H9 (cell line): ENCODE results near the gene FARS2. TPM values are rescaled to one million over a fixed set of nuclear protein-coding genes. Genes with fewer than 3 reads are reported as not detected.

Experiments
- DNase-seq: peaks from one replicate; pipeline ENCODE4 v3.0.0-alpha.2; 2017
- H2AFZ ChIP-seq: one replicate; pipeline ENCODE4 v1.6.1; 2013; ENCODE audit warnings: mild to moderate bottlenecking, low read length, control low read depth, moderate library complexity
- H2AK5ac ChIP-seq: 2 replicates; pipeline ENCODE4 v1.6.1; 2013; ENCODE audit warnings: low read length, control low read depth, mixed read lengths; ENCODE audit not compliant: insufficient read length
- H2BK120ac ChIP-seq: one replicate; pipeline ENCODE4 v1.6.1; 2013; ENCODE audit warnings: low read depth, mild to moderate bottlenecking, low read length, control low read depth, inconsistent platforms; ENCODE audit not compliant: poor library complexity, severe bottlenecking
- H2BK12ac ChIP-seq: 2 replicates; pipeline ENCODE4 v1.6.1; 2013; ENCODE audit warnings: low read length, control low read depth, mixed read lengths, low read depth; ENCODE audit not compliant: insufficient read length
- H2BK15ac ChIP-seq: 2 replicates; pipeline ENCODE4 v1.6.1; 2013; ENCODE audit warnings: low read depth, low read length, control low read depth
- H2BK20ac ChIP-seq: one replicate; pipeline ENCODE4 v1.6.1; 2013; ENCODE audit warnings: low read depth, mild to moderate bottlenecking, low read length, control low read depth, inconsistent platforms; ENCODE audit not compliant: poor library complexity, severe bottlenecking
- H2BK5ac ChIP-seq: 2 replicates; pipeline ENCODE4 v1.6.1; 2013; ENCODE audit warnings: low read length, control low read depth, mixed read lengths; ENCODE audit not compliant: insufficient read length
- H3K14ac ChIP-seq: 2 replicates; pipeline ENCODE4 v1.6.1; 2013; ENCODE audit warnings: low read length, control low read depth; ENCODE audit not compliant: insufficient read depth
- H3K18ac ChIP-seq: 2 replicates; pipeline ENCODE4 v1.6.1; 2013; ENCODE audit warnings: low read depth, mild to moderate bottlenecking, mixed read lengths, low read length, control low read depth; ENCODE audit not compliant: insufficient read length
- H3K23ac ChIP-seq: 2 replicates; pipeline ENCODE4 v1.6.1; 2013; ENCODE audit warnings: low read length, control low read depth, mixed read lengths, low read depth; ENCODE audit not compliant: insufficient read length
- H3K23me2 ChIP-seq: 2 replicates; pipeline ENCODE4 v1.6.1; 2013; ENCODE audit warnings: low read depth, mild to moderate bottlenecking, mixed read lengths, low read length, control low read depth; ENCODE audit not compliant: insufficient read length, poor library complexity, severe bottlenecking
- H3K27ac ChIP-seq: 2 replicates; pipeline ENCODE4 v1.5.1; 2013; ENCODE audit warnings: low read length, control low read depth, mixed read lengths, low read depth; ENCODE audit not compliant: insufficient read length
- H3K27me3 ChIP-seq: 2 replicates; pipeline ENCODE4 v1.6.1; 2013; ENCODE audit warnings: low read length, control low read depth, inconsistent platforms; ENCODE audit not compliant: insufficient read depth
- H3K4ac ChIP-seq: 2 replicates; pipeline ENCODE4 v1.6.1; 2013; ENCODE audit warnings: low read depth, mild to moderate bottlenecking, control low read depth, inconsistent platforms, low read length, moderate library complexity
- H3K4me1 ChIP-seq: 2 replicates; pipeline ENCODE4 v1.6.1; 2013; ENCODE audit warnings: low read length, control low read depth, inconsistent platforms; ENCODE audit not compliant: insufficient read depth
- H3K4me2 ChIP-seq: 2 replicates; pipeline ENCODE4 v1.6.1; 2013; ENCODE audit warnings: low read length, control low read depth, mixed read lengths; ENCODE audit not compliant: insufficient read length, insufficient read depth
- H3K56ac ChIP-seq: 2 replicates; pipeline ENCODE4 v1.6.1; 2013; ENCODE audit warnings: low read depth, mild to moderate bottlenecking, mixed read lengths, low read length, control low read depth; ENCODE audit not compliant: insufficient read length
- H3K79me1 ChIP-seq: 2 replicates; pipeline ENCODE4 v1.6.1; 2013; ENCODE audit warnings: low read depth, mild to moderate bottlenecking, moderate library complexity, low read length, control low read depth, inconsistent platforms; ENCODE audit not compliant: insufficient read depth, poor library complexity, severe bottlenecking
- H3K79me2 ChIP-seq: 2 replicates; pipeline ENCODE4 v1.6.1; 2013; ENCODE audit warnings: low read length, control low read depth, inconsistent platforms; ENCODE audit not compliant: insufficient read depth
- H3K9ac ChIP-seq: 2 replicates; pipeline ENCODE4 v1.6.1; 2013; ENCODE audit warnings: low read length, control low read depth, mixed read lengths; ENCODE audit not compliant: insufficient read length; ENCODE audit errors: extremely low read depth
- H3K9me3 ChIP-seq: one replicate; pipeline ENCODE4 v1.6.1; 2013; ENCODE audit warnings: low read depth, low read length, inconsistent platforms; ENCODE audit not compliant: control insufficient read depth
- H3T11ph ChIP-seq: one replicate; pipeline ENCODE4 v1.6.1; 2013; ENCODE audit warnings: mild to moderate bottlenecking, low read length, control low read depth, inconsistent platforms
- H4K20me1 ChIP-seq: one replicate; pipeline ENCODE4 v1.6.1; 2013; ENCODE audit not compliant: control insufficient read depth, insufficient read length, insufficient read depth
- H4K5ac ChIP-seq: 2 replicates; pipeline ENCODE4 v1.6.1; 2013; ENCODE audit warnings: low read depth, mild to moderate bottlenecking, mixed read lengths, low read length, control low read depth; ENCODE audit not compliant: insufficient read length
- H4K8ac ChIP-seq: replicated peaks from 2 replicates; pipeline ENCODE4 v1.6.1; 2013; ENCODE audit warnings: low read length, control low read depth, mixed read lengths, low read depth; ENCODE audit not compliant: insufficient read length
- H4K91ac ChIP-seq: 2 replicates; pipeline ENCODE4 v1.6.1; 2013; ENCODE audit warnings: low read depth, mild to moderate bottlenecking, moderate library complexity, mixed read lengths, low read length, control low read depth; ENCODE audit not compliant: insufficient read length
- H3K27ac Mint-ChIP-seq, 3 experiments: 2 replicates in 2 of 3; 3 replicates in 1 of 3; pipeline ENCODE4 v1.8.0; 2020 to 2021; ENCODE audit warnings: mixed read lengths in 3 of 3, mild to moderate bottlenecking in 1 of 3, moderate library complexity in 1 of 3
- H3K27me3 Mint-ChIP-seq: 2 replicates; pipeline ENCODE4 v1.8.0; 2021; ENCODE audit warnings: low read depth, mild to moderate bottlenecking, moderate library complexity, mixed read lengths
- H3K36me3 Mint-ChIP-seq, 3 experiments: 2 replicates in 2 of 3; 3 replicates in 1 of 3; pipeline ENCODE4 v1.8.0; 2020 to 2021; ENCODE audit warnings: low read depth in 3 of 3, mixed read lengths in 3 of 3; ENCODE audit not compliant: insufficient read depth in 1 of 3
- H3K4me1 Mint-ChIP-seq, 2 experiments: 2 replicates each; pipeline ENCODE4 v1.8.0; 2020; ENCODE audit warnings: mixed read lengths in 2 of 2
- H3K4me3 Mint-ChIP-seq, 2 experiments: 2 replicates in 1 of 2; 3 replicates in 1 of 2; pipeline ENCODE4 v1.8.0; 2020 to 2021; ENCODE audit warnings: mild to moderate bottlenecking in 2 of 2, mixed read lengths in 2 of 2, moderate library complexity in 1 of 2
- H3K9me3 Mint-ChIP-seq, 2 experiments: 2 replicates in 1 of 2; 3 replicates in 1 of 2; pipeline ENCODE4 v1.8.0; 2020; ENCODE audit warnings: mild to moderate bottlenecking in 2 of 2, mixed read lengths in 2 of 2, moderate library complexity in 1 of 2
- CTCF ChIP-seq: fragments of 200-600 bp; sonication (generic); conservative IDR thresholded peaks from 3 replicates; pipeline ENCODE4 v1.8.0; 2021; ENCODE audit warnings: antibody characterized with exemption, mild to moderate bottlenecking
- WGBS: extraction: QIAGEN DNeasy Blood & Tissue Kit; methylation state at CpG from one replicate; pipeline ENCODE4 v1.1.7; 2013; ENCODE audit warnings: missing lambda C conversion rate, low lambda C conversion rate, mixed read lengths; ENCODE audit not compliant: insufficient read length; ENCODE audit errors: extremely low coverage; 5-methylcytosine and 5-hydroxymethylcytosine counted together
- total RNA-seq: library from RNA; stranded (reverse); gene quantifications from 2 replicates; pipeline ENCODE4 v1.2.1, GENCODE V29; 2021

FARS2 gene
- total RNA-seq, 1 experiment from 2014 or later = 8.5 TPM

- H3K18ac ChIP-seq = no peak overlapping the region
- H3K9me3 ChIP-seq = no peaks in the 10 kb centered on the region
- no peak overlapping the region for H3K4me3 Mint-ChIP-seq
- H3K27me3 ChIP-seq = no peaks in the 10 kb centered on the region
- no peak overlapping the region for H2BK5ac ChIP-seq
- no peak overlapping the region for H3K27ac ChIP-seq
- no peak for DNase-seq
- no peak overlapping the region for H3K14ac ChIP-seq
- H4K20me1 ChIP-seq = no peaks in the 10 kb centered on the region
- no peak overlapping the region for H3K23ac ChIP-seq
- H3K36me3 Mint-ChIP-seq = peaks cover 16 to 23% (median 17%) of the 10 kb centered on the region in 3 experiments
- H2BK15ac ChIP-seq = no peak overlapping the region
- H2BK120ac ChIP-seq = no peak overlapping the region
- no peak overlapping the region for H2BK20ac ChIP-seq
- H3K9ac ChIP-seq = no peak overlapping the region
- no peaks in the 10 kb centered on the region for H3K79me1 ChIP-seq
- no peaks in the 10 kb centered on the region; the same call in 1 of the 2 replicates for H3K4me1 ChIP-seq
- WGBS = no CpG with 5 or more reads among the region's 2 CpGs
- TF ChIP-seq CTCF = no peak
- no peak overlapping the region for H3K4ac ChIP-seq
- H3K4me1 Mint-ChIP-seq = peaks cover 0 to 7% of the 10 kb centered on the region in 2 experiments; a peak in 3 of 4 replicates
- no peak overlapping the region for H2AFZ ChIP-seq
- no peak overlapping the region for H2AK5ac ChIP-seq
- H3K27ac Mint-ChIP-seq = no peak overlapping the region
- H3K79me2 ChIP-seq = no peaks in the 10 kb centered on the region
- no peak overlapping the region for H4K91ac ChIP-seq
- H3T11ph ChIP-seq = no peak overlapping the region
- peaks cover 11 to 19% of the 10 kb centered on the region in 2 experiments for H3K9me3 Mint-ChIP-seq
- no peak overlapping the region for H3K4me2 ChIP-seq
- H4K8ac ChIP-seq = no peak overlapping the region
- no peak overlapping the region for H3K56ac ChIP-seq
- H3K23me2 ChIP-seq = no peaks in the 10 kb centered on the region
- no peaks in the 10 kb centered on the region for H3K27me3 Mint-ChIP-seq
- no peak overlapping the region for H2BK12ac ChIP-seq
- H4K5ac ChIP-seq = no peak overlapping the region
These were observed 290.9 kb downstream of the FARS2 start for GRCh38 chr6:5552243-5552642.
